HG03565 (cell line): ENCODE measurements around the gene LAIR2.

Experiments used
- ATAC-seq: cut with Tn5 transposase; IDR thresholded peaks from one replicate; pipeline ENCODE4 v1.9.1; 2021; ENCODE audit warnings: mild to moderate bottlenecking, moderate library complexity; ENCODE audit not compliant: unreplicated experiment

LAIR2 gene

GRCh38 chr19:54530866-54531265 is 28.2 kb downstream of the LAIR2 start:
- no peak for ATAC-seq

GRCh38 chr19:54532528-54532927 is 29.9 kb downstream of the LAIR2 start:
- ATAC-seq: no peak

GRCh38 chr19:54533476-54533875 is 30.8 kb downstream of the LAIR2 start:
- no peak for ATAC-seq

- ATAC-seq: no peak
Observed at GRCh38 chr19:54534156-54534555, 31.5 kb downstream of the LAIR2 start.

GRCh38 chr19:54535601-54536000 is 33.0 kb downstream of the LAIR2 start:
- no peak for ATAC-seq

GRCh38 chr19:54536956-54537355 is 34.3 kb downstream of the LAIR2 start:
- ATAC-seq: no peak

GRCh38 chr19:54541712-54542111 is 39.1 kb downstream of the LAIR2 start:
- ATAC-seq: no peak

GRCh38 chr19:54548806-54549205 is 46.2 kb downstream of the LAIR2 start:
- ATAC-seq: no peak

GRCh38 chr19:54549224-54549623 is 46.6 kb downstream of the LAIR2 start:
- no peak for ATAC-seq

GRCh38 chr19:54551293-54551692 is 48.7 kb downstream of the LAIR2 start:
- no peak for ATAC-seq

GRCh38 chr19:54551950-54552912 is 49.6 kb downstream of the LAIR2 start:
- no peak for ATAC-seq

GRCh38 chr19:54552913-54553310 is 50.3 kb downstream of the LAIR2 start:
- ATAC-seq: no peak

GRCh38 chr19:54554006-54554405 is 51.4 kb downstream of the LAIR2 start:
- no peak for ATAC-seq

- ATAC-seq: no peak
Observed at GRCh38 chr19:54554896-54555295, 52.3 kb downstream of the LAIR2 start.

- ATAC-seq: no peak
Observed at GRCh38 chr19:54556194-54556593, 53.6 kb downstream of the LAIR2 start.

- no peak for ATAC-seq
Observed at GRCh38 chr19:54558339-54558738, 55.7 kb downstream of the LAIR2 start.
